NCI-H524 treated with DMSO at 0.1 percent for 48 hours (cell line): Measurements from ENCODE around the gene WBP1L.
"Not testable (repeated sequence)": the region's sequence is repeated elsewhere in the genome, so short reads cannot be mapped to it uniquely, and the experiment has no call there.

Experiments
- DNase-seq: peaks from one replicate; lab custom pipeline; 2025; lab: John Stamatoyannopoulos, UW

The WBP1L gene

GRCh38 chr10:102723989-102724388, 19.8 kb upstream of the WBP1L start:
- DNase-seq, result no peak

GRCh38 chr10:102726274-102726673, 17.5 kb upstream of the WBP1L start:
- DNase-seq, result no peak

- no peak for DNase-seq
These were observed 16.5 kb upstream of the WBP1L start for GRCh38 chr10:102727037-102727818.

- DNase-seq, result peak; percentile 6
These were observed 14.4 kb upstream of the WBP1L start for GRCh38 chr10:102729029-102730026.

GRCh38 chr10:102731222-102731800, 12.4 kb upstream of the WBP1L start:
- no peak for DNase-seq

GRCh38 chr10:102732661-102733060, 11.1 kb upstream of the WBP1L start:
- DNase-seq, result no peak

GRCh38 chr10:102735065-102735562, 8.6 kb upstream of the WBP1L start:
- no peak for DNase-seq

GRCh38 chr10:102738692-102739121, 5.0 kb upstream of the WBP1L start:
- no peak for DNase-seq

GRCh38 chr10:102740229-102740628, 3.5 kb upstream of the WBP1L start:
- DNase-seq, result no peak

- DNase-seq, result no peak
These were observed 2.0 kb upstream of the WBP1L start for GRCh38 chr10:102741726-102742237.

- not testable (repeated sequence) for DNase-seq
These were observed 1.4 kb upstream of the WBP1L start for GRCh38 chr10:102742313-102742712.

GRCh38 chr10:102743078-102743587, 615 bp upstream of the WBP1L start:
- DNase-seq, result no peak

GRCh38 chr10:102744374-102745051, 765 bp downstream of the WBP1L start:
- no peak for DNase-seq

- no peak for DNase-seq
These were observed 1.4 kb downstream of the WBP1L start for GRCh38 chr10:102745157-102745556.

- DNase-seq, result no peak
These were observed 8.7 kb downstream of the WBP1L start for GRCh38 chr10:102752266-102752930.

- DNase-seq, result no peak
These were observed 9.4 kb downstream of the WBP1L start for GRCh38 chr10:102752934-102753664.

- DNase-seq, result no peak
These were observed 10.0 kb downstream of the WBP1L start for GRCh38 chr10:102753718-102754117.

- no peak for DNase-seq
These were observed 13.6 kb downstream of the WBP1L start for GRCh38 chr10:102757323-102757722.

GRCh38 chr10:102758240-102758932, 14.6 kb downstream of the WBP1L start:
- DNase-seq, result no peak
